Measurements from ENCODE around the gene F2RL3.

DNA sequence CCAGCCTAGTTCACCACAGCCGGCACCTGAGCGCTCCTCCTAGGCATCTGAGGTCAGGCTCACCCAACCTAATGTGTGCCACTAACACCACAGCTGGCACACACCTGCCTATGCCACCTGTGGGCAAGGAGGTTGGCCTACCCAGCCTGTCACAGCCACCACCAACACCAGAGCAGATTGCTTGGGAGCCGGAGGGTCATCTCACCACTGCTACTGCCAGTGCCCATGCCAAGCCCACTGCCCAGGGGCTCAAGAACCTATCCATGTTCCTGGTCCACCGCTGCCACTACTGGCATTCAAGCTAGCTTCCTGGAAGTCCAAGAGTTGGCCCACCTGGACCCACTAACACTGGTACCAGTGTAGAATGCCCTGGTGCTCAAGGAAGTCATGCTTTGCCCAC, 42.5 kb downstream of the F2RL3 start:
- TF ChIP-seq CTCF (IDR thresholded peaks at IDR 0.05) = no peak
- TF ChIP-seq POLR2A (IDR thresholded peaks at IDR 0.05) = no peak

All from tibial nerve (tissue), 3 donors.